ENCODE results near the gene ITGB3BP. TPM values are rescaled to one million over a fixed set of nuclear protein-coding genes. Genes with fewer than 3 reads are reported as not detected.
"Not testable (repeated sequence)": the region's sequence is repeated elsewhere in the genome, so short reads cannot be mapped to it uniquely, and the experiment has no call there.

ITGB3BP gene
- total RNA-seq, 1 donor from 2014 or later = 15.7 TPM

DNA sequence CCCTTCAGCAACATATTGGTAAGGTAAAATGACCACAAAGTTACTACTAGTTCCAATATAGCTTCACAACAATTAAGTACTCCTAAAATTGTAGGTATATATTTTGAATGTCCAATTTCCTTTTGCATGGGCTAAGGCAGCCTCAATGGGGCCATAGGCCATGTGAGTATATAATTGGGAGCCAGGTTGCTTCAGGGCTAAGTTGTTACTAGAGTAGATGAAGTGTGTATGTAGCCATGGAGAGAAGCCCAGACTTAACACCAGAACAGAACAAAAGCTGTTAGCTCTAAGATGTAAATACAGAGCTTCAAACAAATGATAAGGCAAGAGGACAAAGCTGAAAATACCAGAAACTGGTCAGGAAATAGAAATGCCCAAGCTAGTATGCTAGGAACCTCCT, 16.2 kb downstream of the ITGB3BP start:
- DNase-seq (ENCODE audit: low read depth in 2 of 2) = no peak

DNA sequence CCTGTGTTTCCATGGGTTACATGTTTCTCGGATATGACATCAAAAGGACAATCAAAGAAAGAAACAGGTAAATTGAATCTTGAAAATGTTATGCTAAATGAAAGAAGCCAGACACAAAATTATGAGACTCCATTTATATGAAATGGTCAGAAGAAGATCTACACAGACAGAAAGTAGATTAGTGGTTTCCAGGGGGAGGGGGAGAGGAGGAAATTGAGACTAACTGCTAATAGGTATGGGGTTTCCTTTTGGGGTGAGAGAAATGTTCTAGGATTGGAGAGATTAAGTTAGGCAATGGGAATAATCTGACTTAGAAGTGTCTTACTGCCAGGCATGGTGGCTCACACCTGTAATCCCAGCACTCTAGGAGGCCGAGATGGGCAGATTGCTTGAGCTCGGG, 21.8 kb downstream of the ITGB3BP start:
- no peak for DNase-seq (ENCODE audit: low read depth in 2 of 2)

DNA sequence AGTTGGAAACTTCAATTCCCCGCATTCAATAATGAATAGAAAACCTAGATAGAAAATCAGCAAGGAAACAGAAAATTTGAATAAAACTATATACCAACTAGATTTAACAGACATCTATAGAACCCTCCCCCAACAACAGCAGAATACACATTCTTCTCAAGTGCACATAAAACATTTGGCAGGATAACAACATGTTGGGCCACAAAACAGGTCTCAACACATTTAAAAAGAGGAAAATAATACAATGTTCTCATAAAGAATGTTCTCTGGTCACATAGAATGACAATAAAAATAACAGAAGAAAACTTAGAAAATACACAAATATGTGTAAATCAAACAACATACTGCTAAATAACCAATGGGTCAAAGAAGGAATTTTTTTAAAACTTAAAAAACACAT, 24.9 kb downstream of the ITGB3BP start:
- DNase-seq (ENCODE audit: low read depth in 2 of 2) = no peak

DNA sequence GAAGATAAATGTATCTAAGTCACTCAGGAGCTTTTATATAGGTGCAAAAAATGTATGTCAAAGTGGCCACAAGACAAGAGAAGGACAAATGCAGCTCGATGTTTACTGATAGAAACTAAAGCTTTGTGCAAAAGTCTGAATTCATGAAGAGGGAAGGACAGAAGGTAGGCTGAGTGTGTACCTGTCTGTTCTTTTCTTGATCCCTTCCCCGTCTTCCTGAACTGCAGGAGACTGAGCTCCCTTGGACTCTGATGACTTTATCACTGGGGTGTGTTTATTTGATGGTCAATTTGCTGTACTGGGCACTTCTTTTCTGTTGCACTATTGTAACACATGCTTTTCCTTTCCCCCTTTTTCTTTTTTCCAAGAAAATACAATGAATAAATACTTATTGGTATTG, 25.4 kb downstream of the ITGB3BP start:
- no peak for DNase-seq (ENCODE audit: low read depth in 2 of 2)

DNA sequence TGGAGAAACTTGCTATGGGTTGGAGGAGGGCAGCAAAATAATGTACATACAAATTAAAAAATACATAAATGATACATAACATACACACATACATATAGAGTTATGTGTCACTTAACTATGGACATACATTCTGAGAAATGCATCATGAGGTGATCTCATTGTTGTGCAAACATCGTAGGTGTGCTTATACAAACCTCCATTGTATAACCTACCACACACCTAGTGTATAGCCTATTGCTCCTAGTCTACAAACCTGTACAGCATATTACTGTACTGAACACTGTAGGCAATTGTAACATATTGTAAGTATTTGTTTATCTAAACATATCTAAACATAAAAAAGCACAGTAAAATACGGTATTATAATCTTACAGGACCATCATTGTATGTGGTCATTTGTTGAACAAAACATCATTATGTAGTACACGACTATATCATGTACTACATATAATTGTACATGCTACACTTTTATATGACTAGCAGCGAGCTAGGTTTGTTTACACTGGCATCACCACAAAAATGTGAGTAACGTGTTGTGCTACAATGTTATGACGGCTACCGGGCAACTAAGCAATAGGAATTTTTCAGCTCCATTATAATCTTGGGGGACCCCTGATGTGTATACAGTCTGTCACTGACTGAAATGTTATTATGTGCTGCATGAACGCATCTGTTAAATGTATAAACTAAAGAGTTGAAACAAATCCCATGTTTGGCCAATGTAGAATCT, 35.5 kb downstream of the ITGB3BP start:
- peak; percentile 7 to 33 for DNase-seq (ENCODE audit: low read depth in 2 of 2)

DNA sequence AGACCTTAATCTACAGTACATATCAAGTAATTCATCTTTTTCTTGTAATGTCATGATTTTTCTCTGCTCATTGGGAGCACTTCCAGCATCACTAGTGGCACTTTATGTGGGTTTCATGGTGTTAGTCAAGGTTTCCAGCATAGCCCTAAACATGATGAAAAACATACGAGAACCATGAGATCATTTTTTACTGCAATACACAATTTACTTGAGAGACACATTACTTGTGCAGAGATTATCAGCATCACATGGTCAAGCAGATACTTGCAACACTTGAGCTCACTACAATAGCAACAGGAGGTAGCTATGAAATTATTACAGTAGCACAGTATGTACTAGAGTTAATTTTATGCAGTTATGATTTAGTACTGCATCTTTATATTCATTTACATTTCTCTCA, 36.4 kb downstream of the ITGB3BP start:
- no peak for DNase-seq (ENCODE audit: low read depth in 2 of 2)

DNA sequence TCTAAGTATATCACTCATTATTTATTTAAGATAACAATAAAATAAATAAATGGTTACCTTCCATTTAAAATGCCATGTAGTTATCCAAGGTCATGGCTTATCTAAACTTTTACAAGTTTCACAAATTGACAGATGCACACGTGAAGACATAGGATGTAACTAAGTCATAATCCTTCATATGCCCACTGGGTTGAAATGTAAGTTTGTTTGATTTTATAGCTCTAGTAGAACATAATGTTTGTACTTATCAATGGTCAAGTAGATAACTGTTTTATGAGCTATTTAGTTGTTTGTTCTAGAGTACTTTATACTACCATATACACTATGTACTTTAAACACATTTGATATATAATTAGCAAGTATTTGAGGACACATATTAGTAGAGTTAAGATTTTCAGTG, 43.0 kb downstream of the ITGB3BP start:
- DNase-seq (ENCODE audit: low read depth in 2 of 2) = no peak

DNA sequence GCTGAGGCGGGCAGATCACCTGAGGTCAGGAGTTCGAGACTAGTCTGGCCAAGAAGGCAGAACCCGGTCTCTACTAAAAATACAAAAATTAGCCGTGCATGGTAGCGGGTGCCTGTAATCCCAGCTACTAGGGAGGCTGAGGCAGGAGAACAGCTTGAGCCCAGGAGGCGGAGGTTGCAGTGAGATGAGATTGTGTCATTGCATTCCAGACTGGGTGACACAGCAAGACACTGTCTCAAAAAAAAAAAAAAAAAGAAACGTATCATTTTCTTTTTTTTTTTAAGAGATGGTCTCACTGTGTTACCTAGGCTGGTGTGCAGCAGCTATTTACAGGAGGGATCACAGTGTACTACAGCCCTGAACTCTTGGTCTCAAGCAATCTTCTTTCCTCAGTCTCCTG, 47.3 kb downstream of the ITGB3BP start:
- DNase-seq (ENCODE audit: low read depth in 2 of 2) = no peak

DNA sequence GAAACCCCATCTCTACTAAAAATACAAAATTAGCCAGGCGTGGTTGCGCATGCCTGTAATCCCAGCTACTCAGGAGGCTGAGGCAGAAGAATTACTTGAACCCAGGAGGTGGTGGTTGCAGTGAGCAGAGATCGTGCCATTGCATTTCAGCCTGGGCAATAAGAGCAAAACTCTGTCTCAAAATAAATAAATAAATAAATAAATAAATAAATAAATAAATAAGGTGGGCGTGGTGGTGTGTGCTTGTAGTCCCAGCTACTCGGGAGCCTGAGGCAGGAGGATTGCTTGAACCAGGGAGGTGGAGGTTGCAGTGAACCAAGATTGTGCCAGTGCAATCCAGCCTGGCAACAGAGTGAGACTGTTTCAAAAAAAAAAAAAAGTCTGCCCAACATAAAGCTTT, 54.3 kb downstream of the ITGB3BP start:
- not testable (repeated sequence) for DNase-seq (ENCODE audit: low read depth in 2 of 2)

DNA sequence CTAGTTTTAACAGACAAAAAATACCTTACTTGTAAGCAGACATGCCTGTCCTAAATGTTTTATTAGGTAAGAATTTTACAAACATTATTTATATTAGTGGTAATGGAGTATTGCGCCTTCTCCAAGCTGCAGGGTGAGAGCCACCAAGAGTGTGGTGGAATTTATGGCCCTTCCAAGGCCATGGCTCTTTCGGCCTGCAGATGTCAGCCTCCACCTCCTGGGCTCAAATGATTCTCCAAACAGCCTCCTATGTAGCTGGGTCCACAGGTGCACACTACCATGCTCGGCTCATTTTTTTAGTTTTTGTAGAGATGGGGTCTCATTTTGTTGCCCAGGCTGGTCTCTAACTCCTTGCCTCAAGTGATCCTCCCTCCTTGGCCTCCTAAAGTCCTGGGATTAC, 56.3 kb downstream of the ITGB3BP start:
- DNase-seq (ENCODE audit: low read depth in 2 of 2) = no peak

DNA sequence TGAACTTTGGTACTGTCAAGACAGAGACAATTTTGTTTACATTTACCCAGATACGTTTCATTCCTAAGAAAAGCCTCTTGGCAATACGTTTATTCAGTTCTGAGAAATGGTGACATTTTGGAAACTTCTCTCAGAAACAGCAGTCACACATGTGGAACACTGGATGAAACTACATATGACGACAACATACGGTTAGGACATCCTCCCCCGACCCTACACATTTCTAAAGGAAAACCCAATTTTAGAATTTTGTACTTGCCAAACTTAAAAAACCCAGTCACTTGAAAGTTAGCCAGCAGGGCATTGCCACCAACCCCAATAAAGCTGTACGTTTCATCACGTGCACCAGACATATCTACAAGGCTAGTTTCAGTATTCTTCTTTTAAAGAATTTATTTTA, 56.8 kb downstream of the ITGB3BP start:
- DNase-seq (ENCODE audit: low read depth in 2 of 2) = no peak

DNA sequence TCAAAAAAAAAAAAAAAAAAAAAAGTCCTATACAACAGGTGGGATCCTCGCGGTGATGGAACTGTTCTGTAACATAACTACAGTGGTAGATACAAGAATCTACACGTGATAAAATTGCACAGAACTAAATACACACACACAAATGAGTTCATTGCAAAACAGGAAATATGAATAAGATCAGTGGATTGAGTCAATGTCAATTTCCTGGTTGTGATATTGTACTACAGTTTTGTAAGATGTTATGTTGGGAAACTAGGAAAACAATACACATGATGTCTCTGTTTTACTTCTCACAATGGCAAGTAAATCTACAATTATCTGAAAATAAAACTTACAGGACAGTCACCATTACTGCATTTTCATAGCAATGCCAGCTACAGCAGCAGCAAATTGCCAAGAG, 59.8 kb downstream of the ITGB3BP start:
- DNase-seq (ENCODE audit: low read depth in 2 of 2) = peak; percentile 57 to 90

DNA sequence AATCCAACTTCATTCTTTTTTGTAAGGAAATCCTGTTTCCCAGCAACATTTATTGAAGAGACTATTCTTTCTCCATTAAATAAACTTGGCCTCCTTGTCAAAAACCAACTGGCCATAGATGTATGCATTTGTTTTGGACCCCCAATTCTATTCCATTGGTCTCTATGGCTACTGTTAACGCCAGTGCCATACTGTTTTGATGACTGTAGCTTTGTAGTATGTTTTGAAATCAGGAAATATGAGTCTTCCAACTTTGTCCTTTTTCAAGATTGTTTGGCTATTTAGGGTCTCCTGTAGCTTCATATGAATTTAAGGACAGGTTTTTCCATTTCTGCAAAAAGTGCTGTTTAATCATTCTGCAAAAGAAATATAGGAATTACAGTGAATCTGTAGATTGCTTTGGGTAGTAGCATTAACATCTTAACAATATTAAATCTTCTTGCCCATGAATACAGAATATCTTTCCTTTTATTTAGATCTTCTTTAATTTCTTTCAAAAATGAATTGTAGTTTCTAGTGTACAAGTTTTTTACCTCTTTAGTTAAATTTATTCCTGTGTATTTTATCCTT, 61.3 kb downstream of the ITGB3BP start:
- DNase-seq (ENCODE audit: low read depth in 2 of 2) = no peak

DNA sequence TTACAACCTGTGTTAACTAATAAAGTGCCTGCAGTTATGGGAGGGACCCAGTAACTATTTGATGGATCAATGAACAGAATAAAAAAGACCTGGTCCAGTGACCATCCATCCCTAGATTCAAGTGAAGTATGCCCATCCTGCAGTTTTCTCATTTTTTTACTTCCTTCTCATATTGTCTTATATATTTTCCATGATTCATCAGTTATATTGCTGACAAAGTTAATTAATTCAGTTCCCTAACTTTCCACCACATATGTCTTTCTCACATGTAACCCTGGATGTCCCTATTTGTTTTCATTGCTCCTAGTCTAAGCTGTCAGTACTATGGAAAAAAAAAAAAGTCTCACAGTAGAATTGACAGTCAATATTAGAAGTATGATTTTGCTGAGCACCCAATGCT, 64.3 kb downstream of the ITGB3BP start:
- DNase-seq (ENCODE audit: low read depth in 2 of 2) = no peak

DNA sequence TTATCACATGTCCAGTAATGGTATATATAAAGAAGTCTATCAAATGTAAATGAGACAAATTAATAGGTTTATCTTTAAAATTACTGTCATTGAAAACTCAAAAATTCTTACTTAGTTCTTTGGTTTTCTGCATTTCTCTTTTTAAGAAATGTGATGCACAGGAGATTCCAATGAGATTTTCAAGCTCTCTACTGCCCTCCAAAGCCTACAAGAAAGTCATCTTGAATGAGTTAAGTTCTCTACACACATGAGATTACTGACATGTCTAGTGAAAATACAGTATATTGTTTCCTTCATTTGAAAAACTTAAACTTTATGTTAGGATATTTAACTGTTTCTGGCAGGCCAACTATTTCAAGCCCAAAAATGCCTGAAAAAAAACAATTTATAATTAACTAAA, 68.8 kb downstream of the ITGB3BP start:
- peak in 1 of 2 donors; percentile 17 for DNase-seq (ENCODE audit: low read depth in 2 of 2)

DNA sequence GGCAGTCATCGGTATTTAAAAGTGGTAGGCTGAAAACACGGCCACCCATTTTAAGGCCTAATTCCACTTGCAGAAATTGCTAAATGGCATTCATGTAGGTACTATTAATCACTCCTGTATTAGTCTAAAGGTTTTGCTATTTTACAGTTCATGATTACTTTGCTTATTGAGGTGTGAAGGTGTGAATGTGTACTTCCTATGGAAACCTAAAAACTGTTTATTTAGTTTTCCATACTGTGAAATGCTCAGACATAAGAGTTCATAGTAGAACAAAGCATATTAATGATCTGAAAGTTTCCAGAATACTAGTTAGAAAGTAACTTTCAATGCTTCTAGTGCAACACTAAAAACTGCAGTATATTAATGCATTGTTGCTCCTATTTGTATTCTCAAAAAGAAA, 69.8 kb downstream of the ITGB3BP start:
- DNase-seq (ENCODE audit: low read depth in 2 of 2) = no peak

DNA sequence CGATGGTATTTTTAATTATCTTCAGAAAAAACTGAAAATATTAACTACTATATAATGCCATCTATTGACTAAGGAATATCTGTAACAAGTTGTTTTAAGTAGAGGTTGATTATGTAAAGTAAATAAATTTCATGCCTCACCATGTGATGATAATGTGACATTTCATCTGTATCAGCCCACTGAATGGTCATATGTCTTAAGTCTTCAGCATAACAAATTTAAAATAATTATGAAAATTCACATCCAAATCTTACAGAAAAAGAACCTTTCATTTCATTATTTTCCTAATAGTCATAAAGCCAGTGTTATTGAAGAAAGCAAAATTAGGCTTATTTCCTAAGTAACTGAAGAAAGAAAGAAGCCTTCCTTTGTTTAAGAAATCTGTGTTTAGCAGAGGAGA, 72.6 kb downstream of the ITGB3BP start:
- DNase-seq (ENCODE audit: low read depth in 2 of 2) = no peak

DNA sequence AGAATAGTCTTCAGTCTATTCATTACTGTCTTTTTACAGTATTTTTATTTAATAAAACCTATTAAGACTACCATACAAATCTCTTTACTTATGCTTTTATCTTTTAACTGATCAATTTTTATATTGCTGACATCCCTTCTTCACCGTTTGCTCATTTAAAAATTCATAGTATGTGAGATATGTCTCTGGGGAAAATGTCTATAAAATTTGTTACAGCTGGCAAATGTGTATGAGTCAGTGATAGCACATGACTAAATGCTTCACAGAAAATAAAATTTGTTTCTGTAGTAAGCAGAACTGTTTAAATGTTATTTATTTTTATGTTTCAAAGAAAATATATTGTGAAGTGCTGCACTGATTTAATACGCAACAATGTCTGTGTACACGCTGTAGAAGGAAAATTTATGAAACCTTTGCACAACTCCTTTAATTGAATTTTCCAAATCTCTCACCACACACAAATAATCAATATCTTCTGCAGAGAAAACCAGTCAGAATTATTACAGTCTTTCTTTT, 74.2 kb downstream of the ITGB3BP start:
- DNase-seq (ENCODE audit: low read depth in 2 of 2) = no peak

DNA sequence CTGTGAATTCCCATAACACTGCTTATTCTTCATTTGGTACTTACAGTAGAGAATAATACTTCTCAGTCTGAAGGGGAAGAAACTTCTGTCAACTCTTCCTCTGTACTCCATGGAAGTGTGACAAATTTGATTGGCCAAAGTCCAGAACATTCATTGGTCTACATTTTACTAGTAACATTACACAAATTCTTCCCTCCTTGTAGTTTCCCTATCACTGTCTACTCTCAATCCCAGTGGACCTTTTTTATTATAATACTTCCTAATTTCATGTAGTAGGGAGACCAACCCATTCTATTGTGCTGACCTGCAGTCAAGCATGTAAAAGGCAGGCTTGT, 80.9 kb downstream of the ITGB3BP start:
- DNase-seq (ENCODE audit: low read depth in 2 of 2) = peak in 1 of 2 donors; percentile 3

DNA sequence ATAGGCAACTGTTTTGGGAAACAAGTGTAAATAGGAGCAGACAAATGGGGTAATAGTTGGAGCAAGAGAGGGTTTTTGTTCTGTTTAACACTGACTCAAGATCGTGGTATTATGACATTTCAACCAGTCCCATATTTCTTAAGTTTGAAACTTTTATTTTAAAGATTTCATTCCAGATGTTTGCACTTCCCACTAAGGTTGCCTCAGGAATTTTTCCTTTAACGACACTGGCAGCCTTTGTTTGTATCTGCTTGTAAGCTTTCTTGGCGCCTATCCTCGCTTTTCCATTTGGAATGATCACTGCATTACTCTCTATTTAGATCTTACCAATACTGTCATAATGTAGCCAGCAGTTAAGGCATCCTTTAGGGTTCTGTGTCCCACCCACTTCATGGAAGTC, 87.9 kb downstream of the ITGB3BP start:
- no peak for DNase-seq (ENCODE audit: low read depth in 2 of 2)

DNA sequence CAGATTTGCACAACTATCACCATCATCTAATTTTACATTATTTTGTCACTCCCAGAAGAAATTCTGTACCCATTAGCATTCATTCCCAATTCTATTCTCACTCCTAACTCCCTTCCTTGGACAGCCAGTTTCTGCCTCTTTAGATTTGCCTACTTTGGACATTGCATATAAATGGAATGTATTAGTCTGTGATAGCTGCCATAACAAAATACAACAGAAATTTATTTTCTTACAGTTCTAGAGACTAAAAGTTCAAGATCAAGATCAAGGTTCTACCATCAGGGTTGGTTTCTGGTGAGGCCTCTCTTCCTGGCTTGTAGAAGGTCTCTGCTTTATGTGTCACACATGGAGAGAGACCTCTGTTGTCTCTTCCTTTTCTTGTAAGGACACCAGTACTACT, 93.7 kb downstream of the ITGB3BP start:
- DNase-seq (ENCODE audit: low read depth in 2 of 2) = no peak

DNA sequence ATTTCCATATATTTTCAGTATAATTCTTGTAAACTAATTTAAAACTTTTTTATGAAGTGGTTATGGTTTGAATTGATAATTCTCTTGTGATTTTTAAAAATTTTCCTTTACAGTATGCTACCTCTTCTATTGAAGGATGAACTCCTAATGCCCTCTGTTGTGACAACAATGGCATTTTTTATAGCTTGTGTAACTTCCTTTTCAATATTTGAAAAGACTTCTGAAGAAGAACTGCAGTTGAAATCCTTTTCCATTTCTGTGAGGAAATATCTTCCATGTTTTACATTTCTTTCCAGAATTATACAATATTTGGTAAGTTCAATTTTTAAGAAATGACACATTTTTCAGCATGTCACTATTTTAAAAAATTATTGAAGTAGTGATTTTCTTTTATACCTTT, 94.2 kb downstream of the ITGB3BP start:
- peak in 1 of 2 donors; percentile 26 for DNase-seq (ENCODE audit: low read depth in 2 of 2)

DNA sequence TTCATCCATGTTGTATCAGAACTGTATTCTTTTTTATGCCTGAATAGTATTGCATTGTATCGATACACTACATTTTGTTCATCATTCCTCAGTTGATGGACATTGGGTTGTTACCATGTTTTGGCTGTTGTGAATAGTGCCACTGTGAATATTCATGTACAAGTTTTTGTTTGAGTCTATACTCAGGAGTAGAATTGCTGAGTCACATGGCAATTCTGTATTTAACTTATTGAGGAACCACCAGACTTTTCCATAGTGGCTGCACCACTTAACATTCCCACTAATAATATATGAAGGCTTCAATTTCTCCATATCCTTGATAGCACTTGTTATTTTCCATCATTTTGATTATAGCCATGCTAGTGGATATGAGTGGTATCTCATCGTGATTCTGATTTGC, 99.4 kb downstream of the ITGB3BP start:
- DNase-seq (ENCODE audit: low read depth in 2 of 2) = no peak

DNA sequence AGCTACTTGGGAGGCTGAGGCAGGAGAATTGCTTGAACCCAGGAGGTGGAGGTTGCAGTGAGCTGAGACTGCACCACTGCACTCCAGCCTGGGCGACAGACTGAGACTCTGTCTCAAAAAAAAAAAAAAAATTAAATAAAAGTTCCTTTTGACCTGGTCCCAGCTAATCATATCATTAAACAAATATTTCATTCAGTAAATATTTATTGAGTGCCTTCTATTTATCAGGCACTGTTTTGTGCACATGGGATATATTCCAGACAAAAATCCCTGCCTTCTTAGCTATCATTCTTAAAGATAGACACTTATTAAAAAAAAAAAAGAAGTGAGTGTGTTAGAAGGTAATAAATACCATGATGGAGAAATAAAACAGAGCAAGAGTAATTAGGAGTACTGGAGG, 102.3 kb downstream of the ITGB3BP start:
- DNase-seq (ENCODE audit: low read depth in 2 of 2) = not testable (repeated sequence)
